Measurements from ENCODE around the gene KNG1.

The KNG1 gene

DNA sequence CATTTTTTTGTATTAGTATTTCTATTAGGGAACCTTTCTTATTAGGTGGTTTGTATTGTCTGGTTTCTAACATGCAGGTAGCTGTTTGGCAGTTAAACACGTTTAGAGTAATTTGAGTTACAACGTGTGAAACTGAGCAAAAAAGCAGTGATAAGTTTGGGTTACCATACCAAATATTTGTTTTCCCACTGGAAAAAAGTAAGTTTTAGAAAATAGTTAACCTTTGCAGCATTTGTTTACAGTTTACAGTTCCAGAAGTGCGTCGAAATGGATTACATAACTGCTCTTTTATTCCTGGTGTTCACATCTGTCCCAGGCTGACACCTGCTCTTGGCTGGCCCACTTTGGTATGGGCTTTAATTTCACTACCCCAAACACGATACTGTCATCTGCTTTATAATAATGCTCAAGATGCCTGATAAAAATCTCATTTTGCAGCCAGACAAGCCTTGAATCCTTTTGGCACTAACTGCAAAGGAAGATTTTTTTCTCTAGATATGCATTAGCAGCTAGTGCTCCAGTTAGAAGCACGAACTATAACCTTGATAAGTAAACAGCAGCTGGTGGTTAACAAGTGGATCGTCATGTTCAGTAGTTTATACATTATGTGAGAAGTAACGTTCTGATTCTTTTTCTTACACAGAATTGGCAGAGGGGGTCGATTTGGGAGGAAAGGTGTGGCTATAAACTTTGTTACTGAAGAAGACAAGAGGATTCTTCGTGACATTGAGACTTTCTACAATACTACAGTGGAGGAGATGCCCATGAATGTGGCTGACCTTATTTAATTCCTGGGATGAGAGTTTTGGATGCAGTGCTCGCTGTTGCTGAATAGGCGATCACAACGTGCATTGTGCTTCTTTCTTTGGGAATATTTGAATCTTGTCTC lies 71.6 kb downstream of the KNG1 start:
- Histone ChIP-seq H3K4me2 (ENCODE audit: low read length, poor library complexity, severe bottlenecking) (no peak overlapping the region), H4K8ac (ENCODE audit: low read length) (no peak overlapping the region), H3K9me3 (ENCODE audit: control insufficient read depth, low read length) (no peaks in the 10 kb centered on the region), H3K27ac (ENCODE audit: low read length, poor library complexity, severe bottlenecking) (no peak overlapping the region), H2BK5ac (ENCODE audit: low read depth, low read length, poor library complexity, severe bottlenecking) (no peak overlapping the region), H2BK15ac (ENCODE audit: low read depth, poor library complexity, severe bottlenecking) (no peak overlapping the region), H3K23ac (ENCODE audit: low read length in 2 of 2) (no peak overlapping the region), H3K4me1 (ENCODE audit: control insufficient read depth, insufficient read depth, low read depth, low read length) (no peaks in the 10 kb centered on the region), H3K4ac (ENCODE audit: low read depth in 1 of 2, low read length in 2 of 2) (no peak overlapping the region), H3K36me3 (ENCODE audit: control insufficient read depth in 1 of 2, insufficient read depth in 2 of 2, low read depth in 1 of 2, low read length in 2 of 2) (peaks cover 10 to 64% of the 10 kb centered on the region in 2 experiments), H3K14ac (ENCODE audit: low read length in 2 of 2) (no peak overlapping the region), H2BK120ac (ENCODE audit: low read depth, low read length) (no peak overlapping the region), H3K79me1 (replicated peaks; ENCODE audit: low read length, poor library complexity, severe bottlenecking) (no peaks in the 10 kb centered on the region), H4K91ac (ENCODE audit: low read length) (no peak overlapping the region), H3K27me3 (ENCODE audit: control insufficient read depth in 1 of 2, insufficient read depth in 1 of 2, low read length in 2 of 2) (no peaks in the 10 kb centered on the region), H3K18ac (ENCODE audit: low read depth in 1 of 2, low read length in 2 of 2) (no peak overlapping the region), H3K4me3 (ENCODE audit: insufficient read depth in 1 of 2, low read depth in 1 of 2, low read length in 2 of 2) (no peak overlapping the region), H3K9ac (ENCODE audit: low read length) (peak overlapping the region; percentile 99), H2AK5ac (ENCODE audit: low read length, severe bottlenecking) (no peak overlapping the region), H2AFZ (ENCODE audit: low read depth, low read length) (no peak overlapping the region), H2BK12ac (ENCODE audit: low read length in 2 of 2) (no peak overlapping the region)
- DNase-seq = no peak
- WGBS = 75% methylated on average over 12 of the region's 13 CpGs

GRCh38 chr3:186789554-186790260 lies 72.5 kb downstream of the KNG1 start:
- no peak overlapping the region for H2BK15ac ChIP-seq (ENCODE audit: low read depth, poor library complexity, severe bottlenecking)
- WGBS = 69% methylated on average over 2 of the region's 4 CpGs
- H2BK12ac ChIP-seq (ENCODE audit: low read length in 2 of 2) = no peak overlapping the region
- peaks cover 6 to 66% of the 10 kb centered on the region in 2 experiments for H3K36me3 ChIP-seq (ENCODE audit: control insufficient read depth in 1 of 2, insufficient read depth in 2 of 2, low read depth in 1 of 2, low read length in 2 of 2)
- no peak overlapping the region for H4K91ac ChIP-seq (ENCODE audit: low read length)
- no peak overlapping the region for H3K14ac ChIP-seq (ENCODE audit: low read length in 2 of 2)
- H3K27ac ChIP-seq (ENCODE audit: low read length, poor library complexity, severe bottlenecking) = no peak overlapping the region
- no peak overlapping the region for H3K4ac ChIP-seq (ENCODE audit: low read depth in 1 of 2, low read length in 2 of 2)
- H2BK120ac ChIP-seq (ENCODE audit: low read depth, low read length) = no peak overlapping the region
- H3K9ac ChIP-seq (ENCODE audit: low read length) = no peak overlapping the region
- H3K27me3 ChIP-seq (ENCODE audit: control insufficient read depth in 1 of 2, insufficient read depth in 1 of 2, low read length in 2 of 2) = no peaks in the 10 kb centered on the region
- no peaks in the 10 kb centered on the region for H3K79me1 ChIP-seq (replicated peaks; ENCODE audit: low read length, poor library complexity, severe bottlenecking)
- H2AFZ ChIP-seq (ENCODE audit: low read depth, low read length) = no peak overlapping the region
- no peak overlapping the region for H3K4me2 ChIP-seq (ENCODE audit: low read length, poor library complexity, severe bottlenecking)
- no peak for DNase-seq
- H4K8ac ChIP-seq (ENCODE audit: low read length) = no peak overlapping the region
- no peaks in the 10 kb centered on the region for H3K4me1 ChIP-seq (ENCODE audit: control insufficient read depth, insufficient read depth, low read depth, low read length)
- no peak overlapping the region for H2AK5ac ChIP-seq (ENCODE audit: low read length, severe bottlenecking)
- H3K23ac ChIP-seq (ENCODE audit: low read length in 2 of 2) = no peak overlapping the region
- H3K18ac ChIP-seq (ENCODE audit: low read depth in 1 of 2, low read length in 2 of 2) = no peak overlapping the region
- no peak overlapping the region for H3K4me3 ChIP-seq (ENCODE audit: insufficient read depth in 1 of 2, low read depth in 1 of 2, low read length in 2 of 2)
- no peaks in the 10 kb centered on the region for H3K9me3 ChIP-seq (ENCODE audit: control insufficient read depth, low read length)
- no peak overlapping the region for H2BK5ac ChIP-seq (ENCODE audit: low read depth, low read length, poor library complexity, severe bottlenecking)

DNA sequence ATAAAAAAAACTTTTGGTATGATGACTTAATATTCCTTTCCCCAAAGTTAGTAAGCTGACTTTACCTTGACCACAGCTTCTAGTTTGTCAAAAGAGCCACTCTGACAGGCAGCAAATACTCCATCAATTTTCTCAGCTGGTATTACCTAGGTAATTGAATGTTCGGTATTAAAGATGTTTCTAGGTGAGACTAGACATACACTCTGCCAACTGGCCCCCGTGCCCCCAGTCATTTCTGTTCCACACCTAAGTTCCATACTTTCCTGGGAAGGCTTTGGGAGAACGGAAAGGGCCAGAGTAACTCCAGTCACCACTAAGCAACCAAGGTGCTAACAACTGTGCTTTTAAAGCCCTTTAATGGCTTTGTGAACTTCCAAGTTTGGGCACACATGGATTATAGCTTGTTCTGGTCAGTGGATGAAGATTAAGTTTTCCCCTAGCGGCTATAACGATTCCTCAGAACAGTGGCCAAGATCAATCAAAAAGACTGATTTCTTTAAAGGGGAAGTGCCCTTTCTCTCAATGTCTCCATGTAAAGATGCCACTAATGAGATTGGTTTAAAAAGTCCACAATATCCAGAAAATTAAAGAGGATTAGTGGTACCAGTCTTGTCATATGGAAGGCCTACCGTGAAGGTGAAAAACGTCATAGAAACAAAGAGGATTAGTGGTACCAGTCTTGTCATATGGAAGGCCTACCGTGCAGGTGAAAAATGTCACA lies 73.3 kb downstream of the KNG1 start:
- no peak overlapping the region for H4K8ac ChIP-seq (ENCODE audit: low read length)
- H3K27me3 ChIP-seq (ENCODE audit: control insufficient read depth in 1 of 2, insufficient read depth in 1 of 2, low read length in 2 of 2) = no peaks in the 10 kb centered on the region
- H3K14ac ChIP-seq (ENCODE audit: low read length in 2 of 2) = no peak overlapping the region
- no peak overlapping the region for H3K9ac ChIP-seq (ENCODE audit: low read length)
- no peak overlapping the region for H4K91ac ChIP-seq (ENCODE audit: low read length)
- DNase-seq = peak; percentile 64
- H3K4me3 ChIP-seq (ENCODE audit: insufficient read depth in 1 of 2, low read depth in 1 of 2, low read length in 2 of 2) = no peak overlapping the region
- peak overlapping the region; percentile 53 for H3K27ac ChIP-seq (ENCODE audit: low read length, poor library complexity, severe bottlenecking)
- no peak overlapping the region for H2BK15ac ChIP-seq (ENCODE audit: low read depth, poor library complexity, severe bottlenecking)
- H3K9me3 ChIP-seq (ENCODE audit: control insufficient read depth, low read length) = no peaks in the 10 kb centered on the region
- H3K4me1 ChIP-seq (ENCODE audit: control insufficient read depth, insufficient read depth, low read depth, low read length) = no peaks in the 10 kb centered on the region
- H3K4me2 ChIP-seq (ENCODE audit: low read length, poor library complexity, severe bottlenecking) = no peak overlapping the region
- no peak overlapping the region for H2BK12ac ChIP-seq (ENCODE audit: low read length in 2 of 2)
- no peak overlapping the region for H2BK120ac ChIP-seq (ENCODE audit: low read depth, low read length)
- no peak overlapping the region for H2BK5ac ChIP-seq (ENCODE audit: low read depth, low read length, poor library complexity, severe bottlenecking)
- H3K18ac ChIP-seq (ENCODE audit: low read depth in 1 of 2, low read length in 2 of 2) = no peak overlapping the region
- WGBS = 66% methylated on average over 8 of the region's 8 CpGs
- no peak overlapping the region for H2AK5ac ChIP-seq (ENCODE audit: low read length, severe bottlenecking)
- H3K36me3 ChIP-seq (ENCODE audit: control insufficient read depth in 1 of 2, insufficient read depth in 2 of 2, low read depth in 1 of 2, low read length in 2 of 2) = peaks cover 4 to 63% of the 10 kb centered on the region in 2 experiments
- no peak overlapping the region for H3K4ac ChIP-seq (ENCODE audit: low read depth in 1 of 2, low read length in 2 of 2)
- no peak overlapping the region for H3K23ac ChIP-seq (ENCODE audit: low read length in 2 of 2)
- H3K79me1 ChIP-seq (replicated peaks; ENCODE audit: low read length, poor library complexity, severe bottlenecking) = no peaks in the 10 kb centered on the region
- no peak overlapping the region for H2AFZ ChIP-seq (ENCODE audit: low read depth, low read length)
